Endothelial cell of umbilical vein (primary cell): ENCODE data around the gene CAPRIN2. TPM values are rescaled to one million over a fixed set of nuclear protein-coding genes. Genes with fewer than 3 reads are reported as not detected.

Source experiments
- BruUV-seq: library from RNA; stranded (reverse); fragments of 400-500 nt; replicated peaks from 2 replicates; lab custom pipeline; 2021; lab: Mats Ljungman, UMichigan
- CTCF ChIA-PET: fragments of 300-600, 350-600 bp; sonication (Branson Sonifier 250); formaldehyde crosslinking; loops from one replicate; lab custom pipeline; 2021; ENCODE audit warnings: antibody characterized with exemption, inconsistent platforms; lab: Charles Lee
- POLR2A ChIA-PET: fragments of 300-600, 350-600 bp; sonication (Branson Sonifier 250); formaldehyde crosslinking; loops from one replicate; lab custom pipeline; 2021; ENCODE audit warnings: antibody characterized with exemption, inconsistent platforms; lab: Charles Lee
- DNase-seq: peaks from one replicate; pipeline ENCODE4 v3.0.0-alpha.2; 2011; ENCODE audit warnings: low read depth, low spot score
- FAIRE-seq: peaks from 2 replicates; lab custom pipeline; 2011; peaks lifted over from hg19 to GRCh38; lab: Jason Lieb, UNC
- H2AFZ ChIP-seq: 2 replicates; pipeline ENCODE4 v1.6.0; 2012; ENCODE audit warnings: low read depth, low read length, control low read depth, inconsistent platforms
- H3K27ac ChIP-seq: 2 replicates; pipeline ENCODE4 v1.5.1; 2011; ENCODE audit warnings: low read depth, mild to moderate bottlenecking, control low read depth, low read length, moderate library complexity; ENCODE audit not compliant: insufficient read depth
- H3K27me3 ChIP-seq, 2 experiments: 2 replicates each; pipeline versions ENCODE4 v1.6.0 to v1.6.1; 2011; ENCODE audit warnings: low read length in 2 of 2, mixed read lengths in 1 of 2; ENCODE audit not compliant: control insufficient read depth in 2 of 2, insufficient read depth in 2 of 2
- H3K36me3 ChIP-seq, 2 experiments: 2 replicates in 1 of 2; 3 replicates in 1 of 2; pipeline ENCODE4 v1.5.1; 2011; ENCODE audit warnings: low read length in 2 of 2, mild to moderate bottlenecking in 1 of 2, moderate library complexity in 1 of 2; ENCODE audit not compliant: control insufficient read depth in 2 of 2, insufficient read depth in 2 of 2; ENCODE audit errors: extremely low read depth in 1 of 2
- H3K4me1 ChIP-seq: 3 replicates; pipeline ENCODE4 v1.5.1; 2011; ENCODE audit warnings: mild to moderate bottlenecking, low read length; ENCODE audit not compliant: control insufficient read depth, insufficient read depth; ENCODE audit errors: extremely low read depth
- H3K4me2 ChIP-seq: 2 replicates; pipeline ENCODE4 v1.6.1; 2011; ENCODE audit warnings: low read length, control low read depth, mixed read lengths; ENCODE audit not compliant: insufficient read depth
- H3K4me3 ChIP-seq, 3 experiments: fragments of 200-600 bp in 1 of 3; sonication (generic), shearing (Covaris generic) in 1 of 3; replicated peaks in 1 of 3; 2 replicates each; pipeline ENCODE4 v1.5.1; 2011 to 2016; ENCODE audit warnings: control low read depth in 3 of 3, low read length in 3 of 3, mild to moderate bottlenecking in 2 of 3, inconsistent platforms in 1 of 3, low read depth in 1 of 3, moderate library complexity in 1 of 3; ENCODE audit not compliant: insufficient read depth in 1 of 3
- H3K79me2 ChIP-seq: 2 replicates; pipeline ENCODE4 v1.6.0; 2012; ENCODE audit warnings: low read length, inconsistent platforms; ENCODE audit not compliant: control insufficient read depth, insufficient read depth
- H3K9ac ChIP-seq: replicated peaks from 2 replicates; pipeline ENCODE3; 2011; ENCODE audit warnings: low read length, control low read depth; ENCODE audit not compliant: insufficient read depth; ENCODE audit errors: extremely low read depth
- H3K9me1 ChIP-seq: replicated peaks from 3 replicates; pipeline ENCODE4 v1.6.0; 2011; ENCODE audit warnings: mild to moderate bottlenecking, low read length; ENCODE audit not compliant: control insufficient read depth, insufficient read depth; ENCODE audit errors: extremely low read depth
- H3K9me3 ChIP-seq: replicated peaks from 2 replicates; pipeline ENCODE4 v1.5.1; 2012; ENCODE audit warnings: low read length, inconsistent platforms; ENCODE audit not compliant: control insufficient read depth, insufficient read depth
- H4K20me1 ChIP-seq: replicated peaks from 2 replicates; pipeline ENCODE3; 2011; ENCODE audit warnings: mild to moderate bottlenecking, low read length; ENCODE audit not compliant: control insufficient read depth, insufficient read depth; ENCODE audit errors: extremely low read depth
- FOS ChIP-seq: IDR thresholded peaks from 2 replicates; pipeline ENCODE4 v1.6.1; 2011; ENCODE audit warnings: mild to moderate bottlenecking, low read length, moderate library complexity, borderline replicate concordance; ENCODE audit not compliant: insufficient read depth
- GATA2 ChIP-seq: IDR thresholded peaks from 2 replicates; pipeline ENCODE4 v1.7.0; 2011; ENCODE audit warnings: low read depth, mild to moderate bottlenecking, moderate library complexity, mixed read lengths, low read length; ENCODE audit not compliant: insufficient read length, insufficient read depth
- JUN ChIP-seq: IDR thresholded peaks from 2 replicates; pipeline ENCODE4 v1.6.1; 2011; ENCODE audit warnings: borderline replicate concordance, low read depth; ENCODE audit not compliant: insufficient read length, insufficient read depth
- MYC ChIP-seq: IDR thresholded peaks from one replicate; pipeline ENCODE4 v1.6.1; 2011; ENCODE audit warnings: mild to moderate bottlenecking, low read depth, low read length
- POLR2A ChIP-seq: IDR thresholded peaks from 2 replicates; pipeline ENCODE4 v1.6.1; 2012; ENCODE audit warnings: low read depth, mild to moderate bottlenecking, control low read depth, low read length
- POLR2AphosphoS5 ChIP-seq: IDR thresholded peaks from 2 replicates; pipeline ENCODE4 v1.6.1; 2012; ENCODE audit warnings: low read depth, mild to moderate bottlenecking, control low read depth, low read length, moderate library complexity; ENCODE audit not compliant: insufficient read depth
- dilution Hi-C: fragments of 300-500 bp; cut with MboI; formaldehyde crosslinking; loops from one replicate; pipeline ENCODE4 v1.15.0; 2019; ENCODE audit warnings: low sequenced_read_pairs; ENCODE audit not compliant: extremely low pct_ligation_motif_present
- intact Hi-C: fragments of 100-400 bp; cut with micrococcal nuclease; formaldehyde crosslinking; loops from one replicate; pipeline ENCODE4 v1.10.0; 2022
- polyA plus RNA-seq, 4 experiments: library from polyadenylated mRNA; depleted of rRNA in 3 of 4; stranded (reverse) in 3 of 4; unstranded in 1 of 4; fragments of >200 nt; gene quantifications; 2 replicates each; pipeline versions ENCODE4 v1.2.1 to v1.2.3, GENCODE V29; 2011 to 2012; ENCODE audit warnings: missing spikeins in 1 of 4
- total RNA-seq: library from RNA; stranded (reverse); gene quantifications from 2 replicates; pipeline ENCODE4 v1.2.3, GENCODE V29; 2021
- TF ChIP-seq, protein P1 (sequence below), 2 donors: IDR thresholded peaks; 1 replicate in 1 of 2; 2 replicates in 1 of 2; pipeline ENCODE4 v1.5.1; 2011; ENCODE audit warnings: low read length in 2 of 2, mild to moderate bottlenecking in 2 of 2, moderate library complexity in 2 of 2, control low read depth in 1 of 2, inconsistent platforms in 1 of 2, low read depth in 1 of 2; ENCODE audit not compliant: insufficient read depth in 1 of 2; ENCODE audit errors: extremely low read depth in 1 of 2
- TF ChIP-seq, protein P2 (sequence below): IDR thresholded peaks from 2 replicates; pipeline ENCODE4 v1.6.1; 2011; ENCODE audit not compliant: insufficient read depth, insufficient read length

CAPRIN2 gene
- total and polyA plus RNA-seq, 2 donors (not counting 3 experiments of a cell fraction or from before 2014, with no cell fraction given): 13.5 to 25.0 TPM

DNA sequence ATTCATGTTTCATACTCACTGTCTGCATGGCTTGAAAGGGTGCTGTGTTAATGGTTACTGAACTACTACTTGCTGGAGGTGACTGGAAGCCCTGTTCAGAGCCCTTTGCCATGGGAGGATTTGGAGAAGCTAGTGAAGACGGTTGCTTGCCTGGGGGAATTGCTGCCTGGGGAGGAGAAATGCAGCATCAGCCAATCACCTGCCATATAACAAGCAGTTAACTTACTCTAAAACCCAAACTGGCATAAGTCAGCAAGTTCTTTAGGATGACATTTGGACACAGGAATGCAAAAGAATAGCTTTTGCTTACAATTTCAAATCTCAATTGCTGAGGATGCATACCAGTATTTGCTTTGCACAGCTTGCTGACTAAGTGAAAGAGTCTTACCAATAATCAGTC, 35.7 kb downstream of the CAPRIN2 start:
- ChIA-PET POLR2A (no interaction called here), CTCF (interaction anchor here (1.2 kb wide), 1 partner anchor 14 kb away, joined by 4 read pairs; no protein-coding TSS in a partner anchor)
- Histone ChIP-seq H3K27me3 (no peaks in the 10 kb centered on the region), H3K9me1 (no peaks in the 10 kb centered on the region), H3K4me2 (no peak overlapping the region), H3K79me2 (peaks cover 3% of the 10 kb centered on the region), H3K36me3 (peaks cover 5 to 20% of the 10 kb centered on the region in 2 experiments), H3K9ac (no peak overlapping the region), H3K4me1 (no peaks in the 10 kb centered on the region), H2AFZ (no peak overlapping the region), H3K27ac (no peak overlapping the region), H3K4me3 (no peak overlapping the region), H4K20me1 (no peaks in the 10 kb centered on the region), H3K9me3 (no peaks in the 10 kb centered on the region)
- no peak for TF ChIP-seq GATA2
- TF ChIP-seq JUN: no peak
- no peak for TF ChIP-seq POLR2AphosphoS5
- TF ChIP-seq, protein P1, sequence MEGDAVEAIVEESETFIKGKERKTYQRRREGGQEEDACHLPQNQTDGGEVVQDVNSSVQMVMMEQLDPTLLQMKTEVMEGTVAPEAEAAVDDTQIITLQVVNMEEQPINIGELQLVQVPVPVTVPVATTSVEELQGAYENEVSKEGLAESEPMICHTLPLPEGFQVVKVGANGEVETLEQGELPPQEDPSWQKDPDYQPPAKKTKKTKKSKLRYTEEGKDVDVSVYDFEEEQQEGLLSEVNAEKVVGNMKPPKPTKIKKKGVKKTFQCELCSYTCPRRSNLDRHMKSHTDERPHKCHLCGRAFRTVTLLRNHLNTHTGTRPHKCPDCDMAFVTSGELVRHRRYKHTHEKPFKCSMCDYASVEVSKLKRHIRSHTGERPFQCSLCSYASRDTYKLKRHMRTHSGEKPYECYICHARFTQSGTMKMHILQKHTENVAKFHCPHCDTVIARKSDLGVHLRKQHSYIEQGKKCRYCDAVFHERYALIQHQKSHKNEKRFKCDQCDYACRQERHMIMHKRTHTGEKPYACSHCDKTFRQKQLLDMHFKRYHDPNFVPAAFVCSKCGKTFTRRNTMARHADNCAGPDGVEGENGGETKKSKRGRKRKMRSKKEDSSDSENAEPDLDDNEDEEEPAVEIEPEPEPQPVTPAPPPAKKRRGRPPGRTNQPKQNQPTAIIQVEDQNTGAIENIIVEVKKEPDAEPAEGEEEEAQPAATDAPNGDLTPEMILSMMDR (IDR thresholded peaks at IDR 0.05; ENCODE audit: extremely low read depth in 1 of 2, insufficient read depth in 1 of 2, low read depth in 1 of 2, low read length in 2 of 2): no peak
- TF ChIP-seq, protein P2, sequence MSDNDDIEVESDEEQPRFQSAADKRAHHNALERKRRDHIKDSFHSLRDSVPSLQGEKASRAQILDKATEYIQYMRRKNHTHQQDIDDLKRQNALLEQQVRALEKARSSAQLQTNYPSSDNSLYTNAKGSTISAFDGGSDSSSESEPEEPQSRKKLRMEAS: no peak
- no peak for TF ChIP-seq MYC
- TF ChIP-seq POLR2A: no peak
- no peak for TF ChIP-seq FOS
- FAIRE-seq (no peak), DNase-seq (no peak)
- dilution Hi-C loops (no loop called here), intact Hi-C loops (no loop called here)
- BruUV-seq: no TSS peak
